ENCODE measurements around the gene COL4A1. TPM values are rescaled to one million over a fixed set of nuclear protein-coding genes. Genes with fewer than 3 reads are reported as not detected.

The COL4A1 gene
- total RNA-seq, 1 donor from 2014 or later, result 756 TPM

- H3K4me3 ChIP-seq, result no peak overlapping the region
- peaks cover 0 to 9% of the 10 kb centered on the region in 2 donors for H3K36me3 ChIP-seq
- no peaks in the 10 kb centered on the region for H3K9me3 ChIP-seq
- peak overlapping the region; percentile 67 to 91 for H3K27ac ChIP-seq
- TF ChIP-seq CTCF (IDR thresholded peaks at IDR 0.05), result no peak
- H3K27me3 ChIP-seq, result no peaks in the 10 kb centered on the region
- H3K4me1 ChIP-seq, result peaks cover 19 to 68% of the 10 kb centered on the region in 2 donors
- intact Hi-C loops (cut with DNase I), result no loop called here
- DNase-seq (ENCODE audit: low spot score in 2 of 2), result no peak
These were observed 64.3 kb downstream of the COL4A1 start for GRCh38 chr13:110242615-110243014.

- Histone ChIP-seq H3K4me1 (peaks cover 26 to 69% of the 10 kb centered on the region in 2 donors), H3K9me3 (no peaks in the 10 kb centered on the region), H3K4me3 (no peak overlapping the region), H3K27me3 (no peaks in the 10 kb centered on the region), H3K27ac (peak overlapping the region; percentile 71 to 91), H3K36me3 (peaks cover 7 to 9% of the 10 kb centered on the region in 2 donors)
- TF ChIP-seq CTCF (IDR thresholded peaks at IDR 0.05), result no peak
- DNase-seq (ENCODE audit: low spot score in 2 of 2), result peak in 1 of 2 donors; percentile 50
- intact Hi-C loops (cut with DNase I), result no loop called here
These were observed 66.0 kb downstream of the COL4A1 start for GRCh38 chr13:110240943-110241342.

- peak overlapping the region; percentile 71 to 91 for H3K27ac ChIP-seq
- H3K4me1 ChIP-seq, result peaks cover 26 to 63% of the 10 kb centered on the region in 2 donors
- DNase-seq (ENCODE audit: low spot score in 2 of 2), result peak in 1 of 2 donors; percentile 70
- no peaks in the 10 kb centered on the region for H3K9me3 ChIP-seq
- H3K27me3 ChIP-seq, result no peaks in the 10 kb centered on the region
- no peak overlapping the region for H3K4me3 ChIP-seq
- TF ChIP-seq CTCF (IDR thresholded peaks at IDR 0.05), result no peak
- peaks cover 7 to 9% of the 10 kb centered on the region in 2 donors for H3K36me3 ChIP-seq
- intact Hi-C loops (cut with DNase I), result no loop called here
These were observed 66.6 kb downstream of the COL4A1 start for GRCh38 chr13:110240352-110240751.

- peak in 1 of 2 donors; percentile 58 for DNase-seq (ENCODE audit: low spot score in 2 of 2)
- TF ChIP-seq CTCF (IDR thresholded peaks at IDR 0.05), result no peak
- Histone ChIP-seq H3K27ac (peak overlapping the region; percentile 71 to 91), H3K36me3 (peaks cover 7 to 9% of the 10 kb centered on the region in 2 donors), H3K9me3 (no peaks in the 10 kb centered on the region), H3K27me3 (no peaks in the 10 kb centered on the region), H3K4me1 (peaks cover 19 to 56% of the 10 kb centered on the region in 2 donors), H3K4me3 (no peak overlapping the region)
- intact Hi-C loops (cut with DNase I), result no loop called here
These were observed 67.5 kb downstream of the COL4A1 start for GRCh38 chr13:110239280-110240125.

GRCh38 chr13:110238818-110239195, 68.2 kb downstream of the COL4A1 start:
- H3K4me1 ChIP-seq, result peaks cover 20 to 61% of the 10 kb centered on the region in 2 donors

More at GRCh38 chr13:110238818-110239195, 68.2 kb downstream of the COL4A1 start:
- DNase-seq (ENCODE audit: low spot score in 2 of 2), result peak in 1 of 2 donors; percentile 63
- peak overlapping the region; percentile 71 to 91 for H3K27ac ChIP-seq
- no peak for TF ChIP-seq CTCF (IDR thresholded peaks at IDR 0.05)
- H3K27me3 ChIP-seq, result no peaks in the 10 kb centered on the region
- no peak overlapping the region for H3K4me3 ChIP-seq
- intact Hi-C loops (cut with DNase I), result no loop called here
- H3K36me3 ChIP-seq, result peaks cover 7 to 9% of the 10 kb centered on the region in 2 donors
- H3K9me3 ChIP-seq, result no peaks in the 10 kb centered on the region

Data from ascending aorta (tissue), 2 donors.